SU-DHL-6 (cell line): Measurements from ENCODE around the gene NUDCD2.

ENCODE experiments used
- H2AFZ ChIP-seq: fragments of 200-600 bp; sonication (generic); 2 replicates; pipeline ENCODE4 v1.6.1; 2014; ENCODE audit warnings: low read depth, mild to moderate bottlenecking, moderate library complexity, mixed read lengths, antibody characterized with exemption, low read length; ENCODE audit not compliant: severe bottlenecking
- H3F3A ChIP-seq: fragments of 200-600 bp; shearing (Covaris generic); 2 replicates; pipeline ENCODE4 v1.6.0; 2016; ENCODE audit warnings: antibody characterized with exemption, mild to moderate bottlenecking; ENCODE audit not compliant: insufficient read depth
- H3K27ac ChIP-seq: fragments of 200-600 bp; sonication (generic); 2 replicates; pipeline ENCODE4 v1.5.1; 2016; ENCODE audit warnings: low read depth, mild to moderate bottlenecking, low read length, moderate library complexity, mixed read lengths
- H3K27me3 ChIP-seq: fragments of 200-600 bp; sonication (generic), shearing (Covaris generic); 2 replicates; pipeline ENCODE4 v1.6.0; 2014; ENCODE audit warnings: mild to moderate bottlenecking, low read length
- H3K36me3 ChIP-seq: fragments of 200-600 bp; sonication (generic); 2 replicates; pipeline ENCODE4 v1.6.1; 2014; ENCODE audit warnings: mild to moderate bottlenecking, low read length, mixed read lengths
- H3K4me2 ChIP-seq: fragments of 300-600, 200-600 bp; shearing (Covaris generic), sonication (generic); 2 replicates; pipeline ENCODE4 v1.6.0; 2014; ENCODE audit warnings: low read length, low read depth, mild to moderate bottlenecking; ENCODE audit not compliant: poor library complexity, severe bottlenecking
- H3K4me3 ChIP-seq: fragments of 200-600 bp; sonication (generic); 2 replicates; pipeline ENCODE4 v1.5.1; 2014; ENCODE audit warnings: antibody characterized with exemption, low read length, mild to moderate bottlenecking, mixed read lengths; ENCODE audit not compliant: insufficient read depth, poor library complexity, severe bottlenecking
- H3K79me2 ChIP-seq: fragments of 200-600 bp; sonication (generic); 2 replicates; pipeline ENCODE4 v1.6.1; 2014; ENCODE audit warnings: mild to moderate bottlenecking, low read length, moderate library complexity; ENCODE audit not compliant: insufficient read depth
- H3K9ac ChIP-seq: fragments of 200-600 bp; sonication (generic); 2 replicates; pipeline ENCODE4 v1.7.0; 2014; ENCODE audit warnings: mild to moderate bottlenecking, low read length
- H3K9me2 ChIP-seq: fragments of 200-600 bp; sonication (generic); replicated peaks from 2 replicates; pipeline ENCODE4 v1.6.1; 2014; ENCODE audit warnings: low read length; ENCODE audit not compliant: insufficient read depth
- H3K9me3 ChIP-seq: fragments of 200-600 bp; sonication (generic); 2 replicates; pipeline ENCODE4 v1.6.1; 2014; ENCODE audit warnings: low read length, mixed read lengths; ENCODE audit not compliant: insufficient read depth
- H4K20me1 ChIP-seq: fragments of 200-600 bp; sonication (generic); 2 replicates; pipeline ENCODE4 v1.6.1; 2014; ENCODE audit warnings: low read depth, mild to moderate bottlenecking, antibody characterized with exemption, low read length, moderate library complexity, mixed read lengths
- EZH2phosphoT487 ChIP-seq: fragments of 200-600 bp; sonication (generic), shearing (Covaris generic); conservative IDR thresholded peaks from 2 replicates; pipeline ENCODE4 v1.6.1; 2018; ENCODE audit warnings: mild to moderate bottlenecking, antibody characterized with exemption, low read length, moderate library complexity, mixed read lengths
- TF ChIP-seq, protein P1 (sequence below): fragments of 200-600 bp; sonication (generic); IDR thresholded peaks from one replicate; pipeline ENCODE4 v1.5.1; 2017; ENCODE audit warnings: antibody characterized with exemption, mild to moderate bottlenecking, low read length, moderate library complexity; ENCODE audit not compliant: insufficient read depth, poor library complexity, severe bottlenecking

NUDCD2 gene

DNA sequence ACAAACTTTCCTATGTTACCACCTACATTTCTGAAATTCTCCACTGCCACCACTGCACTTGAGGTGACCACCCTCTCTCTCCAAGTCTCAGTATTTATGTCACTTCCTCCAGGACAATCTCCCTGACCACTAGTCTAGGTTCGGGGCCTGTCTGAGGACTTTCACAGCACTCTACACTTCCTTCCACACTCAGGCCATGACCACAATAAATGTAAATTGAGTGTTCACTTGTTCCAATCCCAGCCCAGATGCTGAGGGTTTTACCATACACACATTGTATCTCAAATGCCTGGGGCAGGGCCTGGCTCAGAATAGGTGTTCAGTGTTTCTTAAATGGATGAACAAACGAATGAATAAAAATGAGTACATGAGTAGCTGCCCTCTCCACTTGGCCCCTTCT is 49.4 kb downstream of the NUDCD2 start:
- Histone ChIP-seq H3K9me2 (no peaks in the 10 kb centered on the region), H3K27me3 (no peaks in the 10 kb centered on the region), H3F3A (no peaks in the 10 kb centered on the region), H3K4me3 (no peak overlapping the region), H3K9me3 (no peaks in the 10 kb centered on the region), H3K36me3 (no peaks in the 10 kb centered on the region), H3K4me2 (no peak overlapping the region), H4K20me1 (no peaks in the 10 kb centered on the region), H3K9ac (no peak overlapping the region), H3K27ac (no peak overlapping the region), H3K79me2 (no peaks in the 10 kb centered on the region), H2AFZ (no peak overlapping the region)
- TF ChIP-seq, protein P1, sequence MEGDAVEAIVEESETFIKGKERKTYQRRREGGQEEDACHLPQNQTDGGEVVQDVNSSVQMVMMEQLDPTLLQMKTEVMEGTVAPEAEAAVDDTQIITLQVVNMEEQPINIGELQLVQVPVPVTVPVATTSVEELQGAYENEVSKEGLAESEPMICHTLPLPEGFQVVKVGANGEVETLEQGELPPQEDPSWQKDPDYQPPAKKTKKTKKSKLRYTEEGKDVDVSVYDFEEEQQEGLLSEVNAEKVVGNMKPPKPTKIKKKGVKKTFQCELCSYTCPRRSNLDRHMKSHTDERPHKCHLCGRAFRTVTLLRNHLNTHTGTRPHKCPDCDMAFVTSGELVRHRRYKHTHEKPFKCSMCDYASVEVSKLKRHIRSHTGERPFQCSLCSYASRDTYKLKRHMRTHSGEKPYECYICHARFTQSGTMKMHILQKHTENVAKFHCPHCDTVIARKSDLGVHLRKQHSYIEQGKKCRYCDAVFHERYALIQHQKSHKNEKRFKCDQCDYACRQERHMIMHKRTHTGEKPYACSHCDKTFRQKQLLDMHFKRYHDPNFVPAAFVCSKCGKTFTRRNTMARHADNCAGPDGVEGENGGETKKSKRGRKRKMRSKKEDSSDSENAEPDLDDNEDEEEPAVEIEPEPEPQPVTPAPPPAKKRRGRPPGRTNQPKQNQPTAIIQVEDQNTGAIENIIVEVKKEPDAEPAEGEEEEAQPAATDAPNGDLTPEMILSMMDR: no peak
- no peak for TF ChIP-seq EZH2phosphoT487

DNA sequence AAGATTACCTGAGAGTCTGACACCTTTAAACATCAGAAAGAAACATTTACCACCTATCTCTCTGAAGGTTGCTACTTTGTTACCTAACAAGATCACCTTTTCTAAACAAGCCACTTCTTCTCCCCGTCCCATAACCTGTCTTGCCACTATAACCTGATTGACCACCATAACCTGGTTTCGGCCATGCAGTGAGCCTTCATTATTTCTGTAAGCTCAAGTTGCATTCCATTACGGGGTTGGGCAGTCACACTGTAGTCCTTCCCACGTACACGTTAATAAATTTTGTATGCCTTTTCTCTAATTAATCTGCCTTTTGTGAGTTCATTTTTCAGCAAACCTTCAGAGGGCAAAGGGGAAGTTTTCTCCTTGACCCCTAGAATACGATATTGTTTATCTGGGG is 50.5 kb downstream of the NUDCD2 start:
- H4K20me1 ChIP-seq: no peaks in the 10 kb centered on the region
- H3F3A ChIP-seq: no peaks in the 10 kb centered on the region
- no peaks in the 10 kb centered on the region for H3K27me3 ChIP-seq
- no peaks in the 10 kb centered on the region for H3K79me2 ChIP-seq
- no peak overlapping the region for H2AFZ ChIP-seq
- no peak for TF ChIP-seq EZH2phosphoT487
- TF ChIP-seq, protein P1: no peak
- H3K36me3 ChIP-seq: no peaks in the 10 kb centered on the region
- no peaks in the 10 kb centered on the region for H3K9me2 ChIP-seq
- no peak overlapping the region for H3K9ac ChIP-seq
- no peak overlapping the region for H3K4me2 ChIP-seq
- no peak overlapping the region for H3K27ac ChIP-seq
- no peaks in the 10 kb centered on the region for H3K9me3 ChIP-seq
- no peak overlapping the region for H3K4me3 ChIP-seq

GRCh38 chr5:163408311-163408923 is 51.5 kb downstream of the NUDCD2 start:
- Histone ChIP-seq H3K4me3 (no peak overlapping the region), H3F3A (no peaks in the 10 kb centered on the region), H3K9me2 (no peaks in the 10 kb centered on the region), H3K9ac (no peak overlapping the region), H4K20me1 (no peaks in the 10 kb centered on the region), H3K79me2 (no peaks in the 10 kb centered on the region), H2AFZ (no peak overlapping the region), H3K4me2 (no peak overlapping the region), H3K27me3 (no peaks in the 10 kb centered on the region), H3K27ac (no peak overlapping the region), H3K36me3 (no peaks in the 10 kb centered on the region), H3K9me3 (no peaks in the 10 kb centered on the region)
- TF ChIP-seq EZH2phosphoT487: no peak
- TF ChIP-seq, protein P1: peak; percentile 82
